Measurements from ENCODE around the gene TRMT6.

TRMT6 gene

DNA sequence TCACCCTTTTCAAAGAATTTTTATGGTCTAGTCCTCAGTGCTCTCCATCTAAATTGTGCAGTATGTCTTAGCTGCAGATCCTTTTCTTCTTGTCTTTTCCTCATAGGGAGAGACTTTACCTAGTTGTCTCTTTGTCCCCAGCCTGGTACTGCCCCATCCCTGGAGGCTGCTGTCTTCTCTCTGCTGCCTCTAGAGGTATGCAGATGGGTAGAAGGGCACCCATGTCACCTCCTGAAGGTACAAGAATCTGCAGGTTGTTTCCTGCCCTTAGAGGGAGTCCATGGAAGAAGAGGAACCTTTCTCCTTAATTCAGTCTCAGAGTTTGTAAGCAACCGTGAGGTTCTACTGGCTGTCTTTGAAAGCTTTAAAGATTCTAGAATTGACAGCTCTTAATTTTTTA, 39.2 kb upstream of the TRMT6 start:
- Histone ChIP-seq H3K4me1 (no peaks in the 10 kb centered on the region), H3K27me3 (no peaks in the 10 kb centered on the region), H3K36me3 (peaks cover 0 to 59% (median 22%) of the 10 kb centered on the region in 3 donors), H3K4me3 (no peak overlapping the region), H3K9me3 (no peaks in the 10 kb centered on the region), H3K27ac (no peak overlapping the region)
- TF ChIP-seq, protein P1, sequence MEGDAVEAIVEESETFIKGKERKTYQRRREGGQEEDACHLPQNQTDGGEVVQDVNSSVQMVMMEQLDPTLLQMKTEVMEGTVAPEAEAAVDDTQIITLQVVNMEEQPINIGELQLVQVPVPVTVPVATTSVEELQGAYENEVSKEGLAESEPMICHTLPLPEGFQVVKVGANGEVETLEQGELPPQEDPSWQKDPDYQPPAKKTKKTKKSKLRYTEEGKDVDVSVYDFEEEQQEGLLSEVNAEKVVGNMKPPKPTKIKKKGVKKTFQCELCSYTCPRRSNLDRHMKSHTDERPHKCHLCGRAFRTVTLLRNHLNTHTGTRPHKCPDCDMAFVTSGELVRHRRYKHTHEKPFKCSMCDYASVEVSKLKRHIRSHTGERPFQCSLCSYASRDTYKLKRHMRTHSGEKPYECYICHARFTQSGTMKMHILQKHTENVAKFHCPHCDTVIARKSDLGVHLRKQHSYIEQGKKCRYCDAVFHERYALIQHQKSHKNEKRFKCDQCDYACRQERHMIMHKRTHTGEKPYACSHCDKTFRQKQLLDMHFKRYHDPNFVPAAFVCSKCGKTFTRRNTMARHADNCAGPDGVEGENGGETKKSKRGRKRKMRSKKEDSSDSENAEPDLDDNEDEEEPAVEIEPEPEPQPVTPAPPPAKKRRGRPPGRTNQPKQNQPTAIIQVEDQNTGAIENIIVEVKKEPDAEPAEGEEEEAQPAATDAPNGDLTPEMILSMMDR (IDR thresholded peaks at IDR 0.05): no peak
- intact Hi-C loops (cut with DNase I; ENCODE audit: low total_unique reads): no loop called here
- DNase-seq: no peak

DNA sequence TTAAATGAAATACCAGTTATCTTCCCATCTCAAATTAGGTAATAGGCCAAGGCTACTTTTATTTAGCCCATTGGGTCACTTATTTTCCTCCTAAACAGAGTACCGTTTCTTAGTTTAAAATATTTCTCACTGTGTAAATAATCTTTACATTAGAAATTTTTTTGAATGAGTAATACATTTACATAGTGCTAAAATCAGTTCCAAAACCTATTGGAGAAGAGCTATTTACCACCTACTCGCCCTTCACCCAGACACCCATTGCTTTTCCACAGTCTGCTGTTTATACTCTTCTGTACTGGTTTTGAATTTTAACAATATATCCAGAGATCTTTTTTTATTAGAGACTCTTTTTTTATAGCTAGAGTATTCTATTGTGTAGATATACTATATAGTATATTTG, 37.0 kb upstream of the TRMT6 start:
- TF ChIP-seq, protein P1 (IDR thresholded peaks at IDR 0.05): no peak
- H3K27ac ChIP-seq: no peak overlapping the region
- DNase-seq: no peak
- intact Hi-C loops (cut with DNase I; ENCODE audit: low total_unique reads): no loop called here
- H3K9me3 ChIP-seq: no peaks in the 10 kb centered on the region
- no peak overlapping the region for H3K4me3 ChIP-seq
- H3K4me1 ChIP-seq: no peaks in the 10 kb centered on the region
- H3K36me3 ChIP-seq: peaks cover 0 to 62% (median 22%) of the 10 kb centered on the region in 3 donors
- H3K27me3 ChIP-seq: no peaks in the 10 kb centered on the region

DNA sequence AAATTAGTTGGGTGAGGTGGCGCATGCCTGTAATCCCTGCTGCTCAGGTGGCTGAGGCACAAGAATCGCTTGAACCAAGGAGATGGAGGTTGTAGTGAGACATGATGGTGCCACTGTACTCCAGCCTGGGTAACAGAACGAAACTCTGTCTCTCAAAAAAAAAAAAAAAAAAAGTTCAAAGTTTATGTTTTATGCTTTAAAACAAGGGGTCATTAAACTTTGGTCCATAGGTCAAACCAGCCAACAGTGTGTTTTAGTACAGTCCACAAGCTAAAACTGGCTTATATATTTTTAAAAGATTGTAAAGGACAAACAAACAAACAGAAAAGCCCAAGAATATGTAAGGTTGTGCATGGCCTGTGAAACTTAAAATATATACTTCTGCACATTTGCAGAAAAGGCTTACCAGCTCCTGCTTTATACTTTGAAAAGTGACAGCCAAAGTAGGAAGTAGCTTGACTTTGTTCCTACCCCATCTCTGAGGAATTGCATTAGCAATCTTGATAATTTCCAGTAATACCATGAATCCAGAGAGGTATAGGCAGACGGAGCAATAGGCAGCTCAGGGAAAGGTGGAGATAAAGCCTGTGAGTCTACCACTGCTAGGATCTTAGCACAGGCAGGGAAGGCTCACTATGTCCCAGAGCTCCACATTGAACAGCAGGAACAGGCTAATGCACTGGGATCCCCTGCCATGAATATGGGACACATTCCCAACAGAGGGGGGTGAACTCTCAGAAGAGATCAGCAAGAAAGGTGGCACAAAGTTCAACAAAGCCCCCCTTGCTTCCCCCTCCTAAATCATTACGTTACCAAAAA, 30.6 kb upstream of the TRMT6 start:
- no peaks in the 10 kb centered on the region for H3K9me3 ChIP-seq
- H3K4me3 ChIP-seq: no peak overlapping the region
- no peak for DNase-seq
- no peaks in the 10 kb centered on the region for H3K27me3 ChIP-seq
- TF ChIP-seq, protein P1 (IDR thresholded peaks at IDR 0.05): no peak
- intact Hi-C loops (cut with DNase I; ENCODE audit: low total_unique reads): no loop called here
- H3K27ac ChIP-seq: no peak overlapping the region
- H3K4me1 ChIP-seq: no peaks in the 10 kb centered on the region
- H3K36me3 ChIP-seq: peaks cover 0 to 56% (median 14%) of the 10 kb centered on the region in 3 donors

DNA sequence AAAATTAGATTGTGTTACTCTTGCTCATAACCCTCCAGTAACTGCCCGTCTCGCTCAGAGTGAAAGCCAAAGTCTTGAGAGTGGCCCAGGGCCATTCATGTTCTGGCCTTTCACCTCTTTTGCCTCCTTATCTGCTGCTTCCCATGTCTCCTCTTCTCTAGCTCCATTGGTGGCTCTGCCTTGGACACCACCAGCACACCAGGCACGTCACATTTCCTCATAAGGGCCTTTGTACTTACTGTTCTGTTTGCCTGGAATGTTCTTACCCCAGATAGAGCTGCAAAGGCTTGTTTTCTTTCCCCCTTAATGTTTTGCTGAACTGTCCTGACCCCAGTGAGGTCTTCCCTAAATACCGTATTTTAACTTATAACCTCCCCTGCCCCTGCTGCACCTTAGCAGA, 29.5 kb upstream of the TRMT6 start:
- Histone ChIP-seq H3K4me3 (no peak overlapping the region), H3K4me1 (no peaks in the 10 kb centered on the region), H3K36me3 (peaks cover 0 to 48% (median 14%) of the 10 kb centered on the region in 3 donors), H3K9me3 (no peaks in the 10 kb centered on the region), H3K27ac (no peak overlapping the region), H3K27me3 (no peaks in the 10 kb centered on the region)
- TF ChIP-seq, protein P1 (IDR thresholded peaks at IDR 0.05): no peak
- intact Hi-C loops (cut with DNase I; ENCODE audit: low total_unique reads): no loop called here
- DNase-seq: no peak

DNA sequence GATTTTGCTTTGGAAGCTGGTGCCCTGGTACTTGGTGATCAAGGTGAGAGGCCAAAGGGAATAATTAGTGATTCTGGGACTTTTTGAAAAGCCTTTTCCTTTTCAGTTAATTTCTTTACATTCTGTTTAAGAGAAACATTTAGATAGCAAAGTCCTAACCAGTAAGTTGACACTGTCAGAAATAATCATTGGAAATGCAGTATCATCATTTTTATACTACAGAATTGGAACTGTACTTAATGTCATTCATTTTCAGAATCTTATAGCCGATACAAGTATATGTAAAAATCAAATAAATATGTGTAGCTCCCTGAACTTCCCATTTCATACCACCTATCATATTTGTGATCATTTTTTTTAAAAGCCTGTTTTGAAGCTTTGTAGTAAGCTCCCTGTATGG, 27.6 kb upstream of the TRMT6 start:
- Histone ChIP-seq H3K9me3 (no peaks in the 10 kb centered on the region), H3K36me3 (peaks cover 0 to 55% (median 18%) of the 10 kb centered on the region in 3 donors), H3K4me3 (no peak overlapping the region), H3K27ac (no peak overlapping the region), H3K4me1 (no peaks in the 10 kb centered on the region), H3K27me3 (no peaks in the 10 kb centered on the region)
- DNase-seq: no peak
- TF ChIP-seq, protein P1 (IDR thresholded peaks at IDR 0.05): no peak
- intact Hi-C loops (cut with DNase I; ENCODE audit: low total_unique reads): no loop called here
